ENCODE data around the gene C15orf61. TPM values are rescaled to one million over a fixed set of nuclear protein-coding genes. Genes with fewer than 3 reads are reported as not detected.

Gene C15orf61
- total RNA-seq, 1 experiment from 2014 or later = 10.5 TPM

GRCh38 chr15:67524235-67524634, 3.3 kb downstream of the C15orf61 start:
- peaks cover 7% of the 10 kb centered on the region for H3K36me3 Mint-ChIP-seq (ENCODE audit: insufficient read depth, unreplicated experiment)
- no peak for DNase-seq
- H3K9me3 Mint-ChIP-seq (ENCODE audit: unreplicated experiment) = no peaks in the 10 kb centered on the region
- ChIA-PET CTCF (no interaction called here), POLR2A (no interaction called here)
- intact Hi-C loops (cut with micrococcal nuclease; ENCODE audit: unreplicated experiment) = loop anchor here (5.0 kb wide), 1 partner anchor 313 kb away; no protein-coding TSS in a partner anchor
- H3K27ac Mint-ChIP-seq (ENCODE audit: unreplicated experiment) = no peak overlapping the region
- peaks cover 11% of the 10 kb centered on the region for H3K4me1 Mint-ChIP-seq (ENCODE audit: low read depth, unreplicated experiment)
- no TSS peak for BruUV-seq (replicated peaks)
- Histone ChIP-seq H3K4me1 (peaks cover 9% of the 10 kb centered on the region; the same call in 1 of the 2 replicates), H3K27me3 (replicated peaks; ENCODE audit: control insufficient read depth, insufficient read depth, low read length) (no peaks in the 10 kb centered on the region), H3K9me3 (no peaks in the 10 kb centered on the region), H3K36me3 (ENCODE audit: control insufficient read depth, insufficient read depth, low read length) (no peaks in the 10 kb centered on the region), H3K4me3 (ENCODE audit: low read depth, low read length) (no peak overlapping the region)
- H3K4me3 Mint-ChIP-seq (ENCODE audit: unreplicated experiment) = no peak overlapping the region
- no peak for TF ChIP-seq CTCF (IDR thresholded peaks at IDR 0.05; ENCODE audit: insufficient read depth in 1 of 2, low read depth in 1 of 2, low read length in 1 of 2, severe bottlenecking in 1 of 2, unreplicated experiment in 1 of 2)
- H3K27me3 Mint-ChIP-seq (ENCODE audit: insufficient read depth, unreplicated experiment) = no peaks in the 10 kb centered on the region

- no peaks in the 10 kb centered on the region for H3K4me1 ChIP-seq
- ChIA-PET POLR2A (interaction anchor here (0.6 kb wide), 1 partner anchor 51 kb away, joined by 3 read pairs; no protein-coding TSS in a partner anchor), CTCF (no interaction called here)
- Mint-ChIP-seq H3K36me3 (ENCODE audit: insufficient read depth, unreplicated experiment) (no peaks in the 10 kb centered on the region), H3K9me3 (ENCODE audit: unreplicated experiment) (no peaks in the 10 kb centered on the region), H3K4me3 (ENCODE audit: unreplicated experiment) (no peak overlapping the region), H3K4me1 (ENCODE audit: low read depth, unreplicated experiment) (no peaks in the 10 kb centered on the region), H3K27me3 (ENCODE audit: insufficient read depth, unreplicated experiment) (no peaks in the 10 kb centered on the region), H3K27ac (ENCODE audit: unreplicated experiment) (no peak overlapping the region)
- H3K9me3 ChIP-seq = no peaks in the 10 kb centered on the region
- DNase-seq = no peak
- no peak overlapping the region for H3K4me3 ChIP-seq (ENCODE audit: low read depth, low read length)
- no peaks in the 10 kb centered on the region for H3K27me3 ChIP-seq (replicated peaks; ENCODE audit: control insufficient read depth, insufficient read depth, low read length)
- no peaks in the 10 kb centered on the region for H3K36me3 ChIP-seq (ENCODE audit: control insufficient read depth, insufficient read depth, low read length)
- BruUV-seq (replicated peaks) = no TSS peak
- TF ChIP-seq CTCF (IDR thresholded peaks at IDR 0.05; ENCODE audit: insufficient read depth in 1 of 2, low read depth in 1 of 2, low read length in 1 of 2, severe bottlenecking in 1 of 2, unreplicated experiment in 1 of 2) = no peak
- intact Hi-C loops (cut with micrococcal nuclease; ENCODE audit: unreplicated experiment) = no loop called here
These were observed 7.6 kb downstream of the C15orf61 start for GRCh38 chr15:67528513-67528912.

- Mint-ChIP-seq H3K36me3 (ENCODE audit: insufficient read depth, unreplicated experiment) (no peaks in the 10 kb centered on the region), H3K27ac (ENCODE audit: unreplicated experiment) (no peak overlapping the region)
- BruUV-seq (replicated peaks) = no TSS peak
These were observed 10.5 kb downstream of the C15orf61 start for GRCh38 chr15:67531379-67531914.

More at GRCh38 chr15:67531379-67531914, 10.5 kb downstream of the C15orf61 start:
- Histone ChIP-seq H3K4me1 (no peaks in the 10 kb centered on the region), H3K4me3 (ENCODE audit: low read depth, low read length) (no peak overlapping the region), H3K27me3 (replicated peaks; ENCODE audit: control insufficient read depth, insufficient read depth, low read length) (no peaks in the 10 kb centered on the region), H3K36me3 (ENCODE audit: control insufficient read depth, insufficient read depth, low read length) (no peaks in the 10 kb centered on the region), H3K9me3 (no peaks in the 10 kb centered on the region)
- ChIA-PET CTCF (interaction anchor here (0.7 kb wide), 1 partner anchor 588 kb away, joined by 9 read pairs; no protein-coding TSS in a partner anchor), POLR2A (no interaction called here)
- no peaks in the 10 kb centered on the region for H3K27me3 Mint-ChIP-seq (ENCODE audit: insufficient read depth, unreplicated experiment)
- TF ChIP-seq CTCF (IDR thresholded peaks at IDR 0.05; ENCODE audit: insufficient read depth in 1 of 2, low read depth in 1 of 2, low read length in 1 of 2, severe bottlenecking in 1 of 2, unreplicated experiment in 1 of 2) = no peak
- H3K4me3 Mint-ChIP-seq (ENCODE audit: unreplicated experiment) = no peak overlapping the region
- no peaks in the 10 kb centered on the region for H3K4me1 Mint-ChIP-seq (ENCODE audit: low read depth, unreplicated experiment)
- no peaks in the 10 kb centered on the region for H3K9me3 Mint-ChIP-seq (ENCODE audit: unreplicated experiment)
- DNase-seq = no peak
- intact Hi-C loops (cut with micrococcal nuclease; ENCODE audit: unreplicated experiment) = no loop called here
